WTC11 (cell line): ENCODE data around the gene ZNF581. TPM values are rescaled to one million over a fixed set of nuclear protein-coding genes. Genes with fewer than 3 reads are reported as not detected.

Source experiments
- ATAC-seq: fragments of 200-7000 bp; cut with Tn5 transposase; 2 replicates; pipeline ENCODE4 v1.10.0; 2021; ENCODE audit warnings: mild to moderate bottlenecking, moderate library complexity
- CTCF ChIA-PET: fragments of 300-600 bp; sonication (Branson Sonifier 250); formaldehyde crosslinking; loops from one replicate; lab custom pipeline; 2021; ENCODE audit warnings: antibody characterized with exemption; lab: Charles Lee
- POLR2A ChIA-PET: fragments of 350-600 bp; sonication (Branson Sonifier 250); formaldehyde crosslinking; loops from one replicate; lab custom pipeline; 2021; ENCODE audit warnings: antibody characterized with exemption; lab: Charles Lee
- DNase-seq: peaks from one replicate; pipeline ENCODE4 v3.0.0; 2021; ENCODE audit warnings: low spot score
- H3K27ac Mint-ChIP-seq: 2 replicates; pipeline ENCODE4 v1.8.0; 2021; ENCODE audit warnings: mixed read lengths
- H3K27me3 Mint-ChIP-seq: 2 replicates; pipeline ENCODE4 v1.8.0; 2021; ENCODE audit warnings: low read depth, mild to moderate bottlenecking, moderate library complexity, mixed read lengths
- H3K36me3 Mint-ChIP-seq: 2 replicates; pipeline ENCODE4 v1.8.0; 2021; ENCODE audit warnings: mixed read lengths
- H3K4me1 Mint-ChIP-seq: 2 replicates; pipeline ENCODE4 v1.8.0; 2022; ENCODE audit warnings: mixed read lengths
- H3K4me3 Mint-ChIP-seq: 2 replicates; pipeline ENCODE4 v1.8.0; 2021; ENCODE audit warnings: mild to moderate bottlenecking, moderate library complexity, mixed read lengths
- H3K9me3 Mint-ChIP-seq: 2 replicates; pipeline ENCODE4 v1.8.0; 2021; ENCODE audit warnings: mixed read lengths
- CDX4 ChIP-seq: fragments of 250-450 bp; sonication (Bioruptor Pico); IDR thresholded peaks from 2 replicates; pipeline ENCODE4 v1.9.0; 2021; ENCODE audit warnings: moderate library complexity, mild to moderate bottlenecking, inconsistent platforms, borderline replicate concordance
- ELF4 ChIP-seq: sonication (generic); formaldehyde crosslinking; IDR thresholded peaks from 2 replicates; pipeline ENCODE4 v1.8.1; 2022; ENCODE audit warnings: low read depth, mild to moderate bottlenecking, moderate library complexity, missing genetic modification reagents
- ESRRA ChIP-seq: sonication (generic); formaldehyde crosslinking; IDR thresholded peaks from 2 replicates; pipeline ENCODE4 v1.8.1; 2022; ENCODE audit warnings: mild to moderate bottlenecking, missing genetic modification reagents, borderline replicate concordance
- FOXJ3 ChIP-seq: sonication (generic); formaldehyde crosslinking; IDR thresholded peaks from 2 replicates; pipeline ENCODE4 v1.9.0; 2021; ENCODE audit warnings: missing genetic modification reagents, mild to moderate bottlenecking, borderline replicate concordance
- FOXK1 ChIP-seq: sonication (generic); formaldehyde crosslinking; IDR thresholded peaks from 2 replicates; pipeline ENCODE4 v1.8.0; 2022; ENCODE audit warnings: mild to moderate bottlenecking, moderate library complexity, missing genetic modification reagents
- IRF1 ChIP-seq: sonication (generic); formaldehyde crosslinking; IDR thresholded peaks from 2 replicates; pipeline ENCODE4 v1.8.0; 2023; ENCODE audit warnings: missing genetic modification reagents
- JAZF1 ChIP-seq: fragments of 250-450 bp; sonication (Bioruptor Pico); IDR thresholded peaks from 2 replicates; pipeline ENCODE4 v1.9.0; 2021; ENCODE audit warnings: moderate library complexity, mild to moderate bottlenecking, inconsistent platforms
- NR2C2 ChIP-seq: sonication (generic); formaldehyde crosslinking; IDR thresholded peaks from 2 replicates; pipeline ENCODE4 v1.8.0; 2022; ENCODE audit warnings: mild to moderate bottlenecking, missing genetic modification reagents
- NR3C1 ChIP-seq: sonication (generic); formaldehyde crosslinking; conservative IDR thresholded peaks from 2 replicates; pipeline ENCODE4 v1.8.1; 2023; ENCODE audit warnings: low read depth, mild to moderate bottlenecking, missing genetic modification reagents
- PRRX2 ChIP-seq: fragments of 250-450 bp; sonication (Bioruptor Pico); IDR thresholded peaks from 2 replicates; pipeline ENCODE4 v1.8.0; 2021; ENCODE audit warnings: mild to moderate bottlenecking
- SOX15 ChIP-seq: fragments of 250-450 bp; sonication (Bioruptor Pico); IDR thresholded peaks from 2 replicates; pipeline ENCODE4 v1.9.0; 2021; ENCODE audit warnings: mild to moderate bottlenecking
- TCF7 ChIP-seq: sonication (generic); formaldehyde crosslinking; IDR thresholded peaks from 2 replicates; pipeline ENCODE4 v1.8.0; 2022; ENCODE audit warnings: mild to moderate bottlenecking, low read depth, missing genetic modification reagents, moderate library complexity
- TP53 ChIP-seq: sonication (generic); formaldehyde crosslinking; IDR thresholded peaks from 2 replicates; pipeline ENCODE4 v1.8.1; 2023; ENCODE audit warnings: mild to moderate bottlenecking, missing genetic modification reagents
- USF2 ChIP-seq: sonication (generic); formaldehyde crosslinking; IDR thresholded peaks from 2 replicates; pipeline ENCODE4 v1.8.1; 2023; ENCODE audit warnings: mild to moderate bottlenecking, missing genetic modification reagents, moderate library complexity
- ZNF219 ChIP-seq: sonication (generic); formaldehyde crosslinking; IDR thresholded peaks from 2 replicates; pipeline ENCODE4 v1.8.0; 2023; ENCODE audit warnings: missing genetic modification reagents, mild to moderate bottlenecking, borderline replicate concordance
- ZNF281 ChIP-seq: sonication (generic); formaldehyde crosslinking; IDR thresholded peaks from 2 replicates; pipeline ENCODE4 v1.8.0; 2023; ENCODE audit warnings: mild to moderate bottlenecking, missing genetic modification reagents
- ZNF532 ChIP-seq: fragments of 250-450 bp; sonication (Bioruptor Pico); IDR thresholded peaks from 2 replicates; pipeline ENCODE4 v1.9.0; 2021; ENCODE audit warnings: mild to moderate bottlenecking, borderline replicate concordance
- ZSCAN18 ChIP-seq: fragments of 250-450 bp; sonication (Bioruptor Pico); IDR thresholded peaks from 2 replicates; pipeline ENCODE4 v2.1.2; 2022; ENCODE audit warnings: mild to moderate bottlenecking, moderate library complexity
- total RNA-seq: library from RNA; stranded (reverse); gene quantifications from 3 replicates; pipeline ENCODE4 v1.2.3, GENCODE V29; 2021
- TF ChIP-seq, protein P1 (sequence below): sonication (generic); formaldehyde crosslinking; IDR thresholded peaks from 2 replicates; pipeline ENCODE4 v1.8.0; 2022; ENCODE audit warnings: mild to moderate bottlenecking, missing genetic modification reagents
- TF ChIP-seq, protein P2 (sequence below): sonication (generic); formaldehyde crosslinking; IDR thresholded peaks from 2 replicates; pipeline ENCODE4 v1.8.1; 2023; ENCODE audit warnings: mild to moderate bottlenecking, missing genetic modification reagents

The ZNF581 gene
- total RNA-seq, 1 experiment from 2014 or later, result 100 TPM

GRCh38 chr19:55671054-55671378 lies 27.6 kb downstream of the ZNF581 start (continued):
- TF ChIP-seq USF2 (no peak), ZNF219 (CRISPR knock-in tag) (no peak), ZSCAN18 (no peak), FOXK1 (CRISPR knock-in tag) (no peak), TP53 (no peak), JAZF1 (no peak)
- TF ChIP-seq, protein P1, sequence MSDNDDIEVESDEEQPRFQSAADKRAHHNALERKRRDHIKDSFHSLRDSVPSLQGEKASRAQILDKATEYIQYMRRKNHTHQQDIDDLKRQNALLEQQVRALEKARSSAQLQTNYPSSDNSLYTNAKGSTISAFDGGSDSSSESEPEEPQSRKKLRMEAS (CRISPR knock-in tag), result no peak
- TF ChIP-seq, protein P2, sequence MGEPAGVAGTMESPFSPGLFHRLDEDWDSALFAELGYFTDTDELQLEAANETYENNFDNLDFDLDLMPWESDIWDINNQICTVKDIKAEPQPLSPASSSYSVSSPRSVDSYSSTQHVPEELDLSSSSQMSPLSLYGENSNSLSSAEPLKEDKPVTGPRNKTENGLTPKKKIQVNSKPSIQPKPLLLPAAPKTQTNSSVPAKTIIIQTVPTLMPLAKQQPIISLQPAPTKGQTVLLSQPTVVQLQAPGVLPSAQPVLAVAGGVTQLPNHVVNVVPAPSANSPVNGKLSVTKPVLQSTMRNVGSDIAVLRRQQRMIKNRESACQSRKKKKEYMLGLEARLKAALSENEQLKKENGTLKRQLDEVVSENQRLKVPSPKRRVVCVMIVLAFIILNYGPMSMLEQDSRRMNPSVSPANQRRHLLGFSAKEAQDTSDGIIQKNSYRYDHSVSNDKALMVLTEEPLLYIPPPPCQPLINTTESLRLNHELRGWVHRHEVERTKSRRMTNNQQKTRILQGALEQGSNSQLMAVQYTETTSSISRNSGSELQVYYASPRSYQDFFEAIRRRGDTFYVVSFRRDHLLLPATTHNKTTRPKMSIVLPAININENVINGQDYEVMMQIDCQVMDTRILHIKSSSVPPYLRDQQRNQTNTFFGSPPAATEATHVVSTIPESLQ (CRISPR knock-in tag), result no peak

DNA sequence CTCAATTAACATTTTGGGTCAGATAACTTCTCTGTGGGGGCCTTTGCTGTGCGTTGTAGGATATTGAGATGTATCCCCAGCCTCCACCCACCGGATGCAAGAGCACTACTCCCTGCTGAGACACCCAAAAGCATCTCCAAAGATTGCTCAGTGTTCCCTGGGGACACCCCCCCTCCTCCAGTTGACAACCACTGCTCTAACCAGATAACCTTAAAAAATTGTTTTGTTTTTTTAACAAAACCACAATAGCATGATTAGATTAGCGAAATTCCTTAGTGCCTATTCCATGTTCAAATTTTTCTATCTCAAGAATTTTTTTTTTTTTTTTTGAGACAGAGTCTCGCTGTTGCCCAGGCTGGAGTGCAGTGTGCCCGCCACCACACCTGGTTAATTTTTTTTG lies 29.0 kb downstream of the ZNF581 start:
- peaks cover 47% of the 10 kb centered on the region for H3K4me1 Mint-ChIP-seq
- peak overlapping the region; percentile 79 for H3K27ac Mint-ChIP-seq
- H3K36me3 Mint-ChIP-seq, result peaks cover 39% of the 10 kb centered on the region
- no peaks in the 10 kb centered on the region for H3K9me3 Mint-ChIP-seq
- DNase-seq, result no peak
- CTCF ChIA-PET, result interaction anchor here (0.8 to 3.5 kb wide), 4 partner anchors 15 to 66 kb away, joined by 4 to 57 read pairs (median 19); partner anchors contain the start of gene U2AF2
- no peak overlapping the region for H3K4me3 Mint-ChIP-seq
- POLR2A ChIA-PET, result interaction anchor here (0.9 kb wide), 1 partner anchor 18 kb away, joined by 3 read pairs; the partner anchor contains the start of gene U2AF2
- no peaks in the 10 kb centered on the region for H3K27me3 Mint-ChIP-seq
- ATAC-seq, result no peak
- TF ChIP-seq PRRX2 (CRISPR knock-in tag), result no peak
- no peak for TF ChIP-seq ZNF532 (CRISPR knock-in tag)
- TF ChIP-seq FOXJ3 (CRISPR knock-in tag), result no peak
- no peak for TF ChIP-seq ZNF281 (CRISPR knock-in tag)
- TF ChIP-seq TCF7 (CRISPR knock-in tag), result no peak
- TF ChIP-seq USF2, result no peak
- no peak for TF ChIP-seq TP53
- no peak for TF ChIP-seq IRF1
- TF ChIP-seq ESRRA (CRISPR knock-in tag), result no peak
- no peak for TF ChIP-seq ELF4 (CRISPR knock-in tag)
- TF ChIP-seq SOX15 (CRISPR knock-in tag), result no peak
- no peak for TF ChIP-seq NR2C2
- no peak for TF ChIP-seq NR3C1 (CRISPR knock-in tag)
- no peak for TF ChIP-seq FOXK1 (CRISPR knock-in tag)
- no peak for TF ChIP-seq CDX4 (CRISPR knock-in tag)
